Osteoblast (primary cell): Measurements from ENCODE around the gene DACT3. TPM values are rescaled to one million over a fixed set of nuclear protein-coding genes. Genes with fewer than 3 reads are reported as not detected.

Experiments
- DNase-seq: peaks from one replicate; pipeline ENCODE4 v3.0.0; 2011; ENCODE audit warnings: low spot score, mixed read lengths; ENCODE audit not compliant: insufficient read length; ENCODE audit errors: missing footprints
- H2AFZ ChIP-seq: 2 replicates; pipeline ENCODE4 v1.6.0; 2011; ENCODE audit warnings: mild to moderate bottlenecking, low read length
- H3K27ac ChIP-seq: 2 replicates; pipeline ENCODE4 v1.5.1; 2011; ENCODE audit warnings: mild to moderate bottlenecking, low read depth, low read length, moderate library complexity
- H3K27me3 ChIP-seq: 2 replicates; pipeline ENCODE4 v1.6.0; 2012; ENCODE audit warnings: mild to moderate bottlenecking, control low read depth, inconsistent platforms, low read length, moderate library complexity; ENCODE audit not compliant: insufficient read depth
- H3K36me3 ChIP-seq: 2 replicates; pipeline ENCODE4 v1.5.1; 2011; ENCODE audit warnings: mild to moderate bottlenecking, low read length, control low read depth, moderate library complexity; ENCODE audit not compliant: insufficient read depth
- H3K4me1 ChIP-seq: 2 replicates; pipeline ENCODE4 v1.5.1; 2011; ENCODE audit warnings: mild to moderate bottlenecking, low read length, control low read depth, moderate library complexity; ENCODE audit not compliant: insufficient read depth
- H3K4me2 ChIP-seq: 2 replicates; pipeline ENCODE4 v1.6.0; 2011; ENCODE audit warnings: mild to moderate bottlenecking, low read length; ENCODE audit not compliant: insufficient read depth
- H3K4me3 ChIP-seq: fragments of 200-600 bp; sonication (generic); 3 replicates; pipeline ENCODE4 v1.5.1; 2012; ENCODE audit warnings: mild to moderate bottlenecking, low read length, inconsistent platforms; ENCODE audit not compliant: insufficient read depth
- H3K79me2 ChIP-seq: 2 replicates; pipeline ENCODE4 v1.6.0; 2012; ENCODE audit warnings: mild to moderate bottlenecking, low read length, control low read depth, inconsistent platforms; ENCODE audit not compliant: insufficient read depth
- H3K9me3 ChIP-seq: 2 replicates; pipeline ENCODE4 v1.5.1; 2011; ENCODE audit warnings: low read depth, low read length, control low read depth
- H4K20me1 ChIP-seq: 2 replicates; pipeline ENCODE4 v1.6.0; 2012; ENCODE audit warnings: mild to moderate bottlenecking, low read length, control low read depth; ENCODE audit not compliant: insufficient read depth
- CTCF ChIP-seq: IDR thresholded peaks from 2 replicates; pipeline ENCODE4 v1.5.1; 2011; ENCODE audit warnings: mild to moderate bottlenecking, low read depth, low read length, moderate library complexity; ENCODE audit errors: extremely low read depth
- total RNA-seq: library from RNA; depleted of rRNA; stranded (reverse); fragments of >200 nt; gene quantifications from 2 replicates; pipeline ENCODE4 v1.2.3, GENCODE V29; 2012

Gene DACT3
- total RNA-seq, 1 donor: 1.8 TPM

GRCh38 chr19:46698395-46699321, 37.7 kb upstream of the DACT3 start:
- Histone ChIP-seq H3K9me3 (no peaks in the 10 kb centered on the region), H3K79me2 (no peaks in the 10 kb centered on the region), H3K27ac (no peak overlapping the region), H3K36me3 (peaks cover 60% of the 10 kb centered on the region), H3K27me3 (no peaks in the 10 kb centered on the region), H3K4me2 (no peak overlapping the region), H3K4me3 (no peak overlapping the region), H4K20me1 (no peaks in the 10 kb centered on the region), H2AFZ (no peak overlapping the region), H3K4me1 (peaks cover 6% of the 10 kb centered on the region)
- TF ChIP-seq CTCF: no peak
- DNase-seq: peak; percentile 64

GRCh38 chr19:46697204-46697960, 36.4 kb upstream of the DACT3 start:
- no peaks in the 10 kb centered on the region for H3K9me3 ChIP-seq
- H3K4me1 ChIP-seq: peaks cover 6% of the 10 kb centered on the region
- H3K27ac ChIP-seq: no peak overlapping the region
- no peaks in the 10 kb centered on the region for H4K20me1 ChIP-seq
- H3K79me2 ChIP-seq: no peaks in the 10 kb centered on the region
- H2AFZ ChIP-seq: peak overlapping the region; percentile 57
- peaks cover 66% of the 10 kb centered on the region for H3K36me3 ChIP-seq
- TF ChIP-seq CTCF: no peak
- no peaks in the 10 kb centered on the region for H3K27me3 ChIP-seq
- DNase-seq: peak; percentile 98
- peak overlapping the region; percentile 79 for H3K4me2 ChIP-seq
- H3K4me3 ChIP-seq: peak overlapping the region; percentile 41

- Histone ChIP-seq H3K36me3 (peaks cover 66% of the 10 kb centered on the region), H2AFZ (no peak overlapping the region), H3K4me1 (peaks cover 6% of the 10 kb centered on the region), H3K4me2 (no peak overlapping the region), H3K4me3 (no peak overlapping the region), H4K20me1 (peaks cover 3% of the 10 kb centered on the region), H3K9me3 (no peaks in the 10 kb centered on the region), H3K27me3 (no peaks in the 10 kb centered on the region), H3K79me2 (no peaks in the 10 kb centered on the region), H3K27ac (no peak overlapping the region)
- TF ChIP-seq CTCF: no peak
- no peak for DNase-seq
Measured at GRCh38 chr19:46696866-46697203, 35.9 kb upstream of the DACT3 start.

- H4K20me1 ChIP-seq: peaks cover 5% of the 10 kb centered on the region
- TF ChIP-seq CTCF: no peak
- no peak overlapping the region for H3K4me2 ChIP-seq
- no peaks in the 10 kb centered on the region for H3K27me3 ChIP-seq
- no peak overlapping the region for H3K4me3 ChIP-seq
- H2AFZ ChIP-seq: no peak overlapping the region
- H3K36me3 ChIP-seq: peaks cover 68% of the 10 kb centered on the region
- no peaks in the 10 kb centered on the region for H3K79me2 ChIP-seq
- H3K9me3 ChIP-seq: no peaks in the 10 kb centered on the region
- H3K27ac ChIP-seq: no peak overlapping the region
- peak; percentile 56 for DNase-seq
- peaks cover 6% of the 10 kb centered on the region for H3K4me1 ChIP-seq
Measured at GRCh38 chr19:46696052-46696451, 35.1 kb upstream of the DACT3 start.
